Stimulated activated CD8-positive, alpha-beta memory T cell treated with anti-CD3 and anti-CD28 coated beads, Interleukin-12 subunit alpha, Interleukin-12 subunit beta, amount 100 ng/mL, for 4 hours (primary cell): ENCODE data around the gene AHNAK.

Experiments
- DNase-seq: peaks from one replicate; pipeline ENCODE4 v3.0.0-alpha.2; 2020; ENCODE audit warnings: low read depth

AHNAK gene

DNA sequence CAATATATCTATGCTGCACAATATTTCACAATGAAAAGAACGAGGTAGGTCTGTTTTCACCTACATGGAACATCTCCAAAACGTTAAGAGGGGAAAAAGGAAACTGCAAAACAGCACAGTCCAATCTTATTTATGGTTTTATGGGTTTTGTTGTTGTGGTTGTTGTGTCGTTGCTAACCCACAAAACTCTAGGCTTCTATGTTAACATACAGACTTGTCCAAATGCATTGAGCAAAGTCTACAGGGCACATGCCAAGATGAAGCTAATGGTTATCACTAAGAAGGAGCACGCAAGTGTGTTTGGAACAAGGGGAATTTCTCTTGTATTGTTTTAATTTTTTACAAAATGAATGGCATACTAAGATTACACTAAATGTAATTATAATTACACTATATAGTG lies 48.6 kb downstream of the AHNAK start:
- no peak for DNase-seq

DNA sequence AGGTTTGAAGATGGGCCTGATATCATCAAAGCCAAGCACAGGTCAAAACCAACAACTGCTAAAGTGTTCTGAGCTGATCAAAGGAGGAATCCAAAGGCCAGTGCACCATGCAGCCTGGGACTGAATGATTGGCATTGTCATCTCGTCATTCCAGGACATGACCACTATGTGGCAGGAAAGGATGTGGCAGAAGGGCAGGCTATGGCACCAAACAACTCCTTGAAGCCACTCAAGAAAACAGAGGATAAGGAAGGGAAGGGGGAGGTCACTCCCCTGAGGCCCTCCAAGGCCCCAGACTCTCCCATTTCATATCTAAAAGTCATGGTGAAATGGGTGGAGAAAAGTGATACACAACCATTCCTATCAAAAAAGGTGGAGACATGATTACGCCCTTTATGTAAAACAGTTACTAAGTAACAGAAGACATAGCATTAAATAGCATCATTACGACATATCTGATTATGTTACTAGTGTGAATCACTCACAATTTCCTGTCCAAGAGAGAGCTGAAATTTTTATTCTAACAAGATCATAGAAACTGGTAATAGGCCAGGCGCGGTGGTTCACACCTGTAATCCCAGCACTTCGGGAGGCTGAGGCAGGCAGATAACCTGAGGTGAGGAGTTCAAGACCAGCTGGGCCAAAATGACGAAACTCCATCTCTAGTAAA lies 49.3 kb downstream of the AHNAK start:
- no peak for DNase-seq

DNA sequence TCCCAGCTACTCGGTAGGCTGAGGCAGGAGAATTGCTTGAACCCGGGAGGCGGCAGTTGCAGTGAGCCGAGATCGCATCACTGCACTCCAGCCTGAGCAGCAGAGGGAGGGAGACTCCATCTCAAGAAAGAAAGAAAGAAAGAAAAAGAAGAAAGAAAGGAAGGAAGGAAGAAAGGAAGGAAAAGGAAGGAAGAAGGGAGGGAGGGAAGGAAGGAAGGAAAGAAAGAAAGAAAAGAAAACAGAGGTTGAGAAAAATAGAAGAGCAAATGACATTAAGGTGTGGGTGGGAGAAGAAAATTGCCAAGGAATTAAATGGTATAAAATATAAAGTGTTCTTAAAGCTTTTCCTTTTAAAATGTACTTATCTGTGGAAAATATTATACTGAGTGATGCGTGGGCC lies 49.9 kb downstream of the AHNAK start:
- DNase-seq: no peak

DNA sequence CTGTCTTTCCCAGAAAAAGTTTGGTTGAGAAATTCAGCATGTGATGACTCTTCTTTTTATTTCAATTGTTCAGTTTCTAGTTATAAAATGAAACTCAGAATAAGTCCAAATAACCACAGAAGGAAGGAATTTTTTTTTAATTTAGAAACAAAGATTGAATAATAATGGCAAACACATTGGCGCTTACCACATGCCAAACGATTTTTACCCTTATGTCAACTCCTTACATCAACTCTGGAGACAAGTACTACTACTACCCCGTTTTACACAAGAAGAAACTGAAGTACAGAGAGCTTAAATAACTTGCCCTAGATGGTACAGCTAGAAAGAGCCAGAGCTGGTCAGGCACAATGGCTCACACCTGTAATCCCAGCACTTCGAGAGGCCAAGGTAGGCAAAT lies 52.4 kb downstream of the AHNAK start:
- no peak for DNase-seq

DNA sequence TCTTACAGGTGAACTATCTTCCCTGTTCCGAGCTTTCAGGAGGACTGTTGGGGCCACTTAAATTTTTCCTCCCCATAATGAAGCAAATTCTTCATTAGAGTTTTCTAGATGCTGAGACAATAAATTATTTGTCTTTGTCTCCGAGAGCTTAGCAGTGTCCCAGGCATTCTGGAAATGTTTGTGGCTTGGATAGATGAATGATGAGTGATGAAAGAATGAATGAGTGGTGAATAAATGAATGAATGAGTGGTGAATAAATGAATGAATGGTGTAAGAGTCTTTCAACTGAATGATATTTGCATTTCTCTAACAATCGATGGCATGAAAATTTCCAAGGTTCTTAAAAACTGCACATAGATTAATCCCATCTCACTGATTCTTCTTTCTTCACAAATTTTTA lies 52.8 kb downstream of the AHNAK start:
- no peak for DNase-seq

- no peak for DNase-seq
Observed at GRCh38 chr11:62492586-62492985, 54.0 kb downstream of the AHNAK start.

GRCh38 chr11:62491571-62492329 lies 54.9 kb downstream of the AHNAK start:
- no peak for DNase-seq

DNA sequence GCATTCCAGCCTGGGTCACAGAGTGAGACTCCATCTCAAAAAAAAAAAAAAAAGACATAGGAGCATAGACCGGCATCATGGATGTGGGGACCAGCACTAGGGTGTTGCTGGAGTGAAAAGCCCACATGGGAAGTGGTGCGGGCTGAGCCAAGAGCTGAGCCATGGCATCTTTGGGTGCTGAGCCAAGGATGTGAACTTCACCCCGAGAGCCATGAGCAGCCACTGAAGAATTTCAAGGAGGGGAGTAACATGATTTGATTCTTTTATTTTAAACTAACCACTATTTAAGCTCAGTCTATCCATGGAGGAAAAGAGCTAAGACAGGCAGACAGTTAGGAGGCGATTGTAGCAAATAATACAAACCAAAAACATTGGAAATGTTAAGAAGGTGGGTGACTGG lies 57.4 kb downstream of the AHNAK start:
- no peak for DNase-seq

DNA sequence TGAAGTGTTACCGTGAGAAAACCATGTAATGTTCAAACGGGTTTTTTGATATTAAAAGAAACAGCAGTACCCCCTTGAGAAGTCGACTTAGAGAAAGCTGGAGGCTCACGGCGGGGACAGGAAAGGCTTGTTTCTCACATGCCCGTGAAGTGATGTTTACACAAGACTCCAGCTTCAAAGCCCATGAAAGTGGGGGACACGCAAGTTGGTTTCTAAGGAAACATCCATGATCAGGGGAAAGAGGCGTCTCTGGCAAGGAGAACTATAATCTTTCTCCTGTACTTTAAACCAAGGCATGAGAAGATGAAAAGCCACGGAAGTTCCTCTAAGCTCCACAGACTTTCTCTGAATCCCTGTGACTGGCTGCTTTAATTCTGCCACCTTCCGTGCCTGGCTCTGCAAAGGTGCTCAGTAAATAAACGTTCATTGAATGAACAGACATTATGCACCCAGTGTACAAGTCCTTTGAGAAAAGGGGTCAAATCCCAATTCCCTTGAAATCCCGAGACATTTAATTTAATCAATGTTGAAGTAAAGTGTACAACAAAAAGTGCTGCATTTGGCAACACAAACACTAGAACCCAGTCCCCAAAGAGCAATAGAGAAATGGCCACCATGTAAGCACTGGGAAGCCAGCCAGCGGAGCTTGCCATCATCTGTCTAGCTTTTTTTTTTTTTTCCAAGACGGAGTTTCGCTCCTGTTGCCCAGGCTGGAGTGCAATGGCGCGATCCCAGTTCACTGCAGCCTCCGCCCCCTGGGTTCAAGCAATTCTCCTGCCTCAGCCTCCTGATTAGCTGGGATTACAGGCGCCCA lies 58.7 kb downstream of the AHNAK start:
- DNase-seq: no peak

GRCh38 chr11:62487136-62487535 lies 59.5 kb downstream of the AHNAK start:
- no peak for DNase-seq

- DNase-seq: no peak
Observed at GRCh38 chr11:62484352-62484751, 62.3 kb downstream of the AHNAK start.

DNA sequence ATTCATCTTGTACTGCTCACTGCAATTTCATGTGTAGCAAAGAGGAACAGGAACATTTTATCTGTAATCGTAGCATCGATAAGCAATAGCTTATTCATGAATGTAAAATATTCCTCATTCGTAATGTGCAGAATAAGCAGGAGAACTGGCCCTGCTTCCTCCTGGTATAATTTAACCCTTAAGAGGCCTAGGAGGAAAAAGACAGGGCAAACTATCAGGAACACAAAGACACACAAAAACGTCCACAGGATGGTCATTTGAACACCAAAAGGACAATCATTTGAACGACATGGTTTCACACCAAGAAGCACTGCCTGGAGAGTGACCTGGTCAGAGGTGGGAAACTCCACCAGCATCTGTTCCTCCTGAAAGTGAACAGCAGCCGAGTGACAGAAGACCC lies 63.9 kb downstream of the AHNAK start:
- DNase-seq: no peak

DNA sequence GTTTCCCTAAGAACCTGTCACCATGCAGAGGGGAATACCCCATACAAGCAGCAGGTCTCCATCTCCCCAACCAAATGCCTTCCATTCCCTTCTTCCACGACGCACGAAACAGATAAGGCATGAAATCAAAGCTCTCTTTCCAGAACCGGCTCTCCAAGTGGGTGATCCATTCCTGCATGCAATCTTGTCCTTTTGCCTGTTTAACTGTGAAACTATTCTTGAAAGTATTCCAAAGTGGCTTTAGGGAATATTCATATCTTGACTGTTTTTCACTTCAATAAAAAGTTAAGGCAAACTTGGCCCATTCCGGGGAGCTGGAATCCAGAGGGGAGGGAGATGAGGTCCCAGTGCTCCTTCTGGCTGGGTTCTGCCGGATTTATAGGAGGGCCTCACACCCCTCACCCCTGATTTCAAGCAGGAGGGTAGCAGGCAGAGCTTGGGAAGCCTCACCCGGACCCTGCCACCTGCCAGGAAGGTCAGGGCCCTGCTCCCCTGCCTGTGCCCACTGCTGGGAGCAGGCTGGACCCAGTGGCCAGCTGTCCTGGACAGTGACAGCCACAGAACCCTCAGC lies 66.9 kb downstream of the AHNAK start:
- DNase-seq: no peak

GRCh38 chr11:62477927-62478326 lies 68.7 kb downstream of the AHNAK start:
- DNase-seq: no peak

- DNase-seq: no peak
Observed at GRCh38 chr11:62472063-62472884, 74.3 kb downstream of the AHNAK start.

DNA sequence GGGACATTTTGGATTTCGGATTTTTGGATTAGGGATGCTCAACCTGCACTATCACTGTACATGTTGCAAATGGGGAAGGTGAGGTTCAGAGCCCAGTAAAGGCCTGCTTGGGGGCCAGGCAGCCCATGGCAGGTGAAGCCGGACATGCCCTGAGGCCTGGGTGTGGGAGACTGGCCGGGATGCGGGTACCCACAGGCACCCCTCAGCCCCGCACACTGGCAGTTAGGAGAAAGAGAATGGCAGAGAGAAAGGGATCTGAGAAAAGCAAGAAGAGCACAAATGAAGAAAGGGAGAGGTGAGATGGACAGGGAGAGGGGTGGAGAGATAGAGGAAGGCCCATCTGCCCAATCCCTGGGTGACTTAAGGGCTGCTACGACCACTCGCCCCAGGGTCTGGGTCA lies 75.0 kb downstream of the AHNAK start:
- DNase-seq: no peak

- no peak for DNase-seq
Observed at GRCh38 chr11:62468577-62468976, 78.0 kb downstream of the AHNAK start.

DNA sequence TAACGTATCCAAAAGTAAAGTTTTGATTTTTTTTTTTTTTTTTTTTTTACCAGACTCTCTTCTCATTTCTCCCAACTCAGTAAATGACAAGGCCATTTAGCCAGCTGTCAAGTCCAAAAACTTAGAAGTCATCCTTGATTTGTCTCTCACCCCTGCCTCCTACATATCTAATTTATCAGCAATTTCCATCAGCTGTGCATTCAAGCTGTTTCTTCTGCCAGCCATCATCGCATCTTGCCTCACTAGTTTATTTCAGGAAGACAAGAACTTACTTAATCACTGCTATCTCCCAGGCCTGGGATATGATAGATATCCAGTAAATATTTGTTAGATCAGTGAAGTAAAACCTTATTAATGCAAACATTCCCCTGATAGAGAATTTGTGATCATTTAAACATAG lies 80.2 kb downstream of the AHNAK start:
- DNase-seq: no peak

DNA sequence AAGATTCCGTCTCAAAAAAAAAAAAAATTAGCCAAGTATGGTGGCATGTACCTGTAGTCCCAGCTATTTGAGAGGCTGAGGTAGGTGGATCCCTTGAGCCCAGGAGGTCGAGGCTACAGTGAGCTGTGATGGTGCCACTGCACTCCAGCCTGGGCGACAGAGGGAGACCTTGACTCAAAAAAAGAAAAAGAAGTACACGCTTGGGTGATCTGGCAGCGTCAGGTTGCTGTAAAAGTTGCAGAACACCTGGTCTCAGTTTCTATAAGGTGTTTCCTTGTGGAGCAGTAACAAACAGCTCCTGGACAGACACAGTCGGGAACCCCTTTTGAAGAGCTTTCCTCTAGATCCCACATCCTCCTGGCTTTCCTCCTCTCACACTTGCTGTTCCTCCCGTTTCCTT lies 82.0 kb downstream of the AHNAK start:
- DNase-seq: no peak

DNA sequence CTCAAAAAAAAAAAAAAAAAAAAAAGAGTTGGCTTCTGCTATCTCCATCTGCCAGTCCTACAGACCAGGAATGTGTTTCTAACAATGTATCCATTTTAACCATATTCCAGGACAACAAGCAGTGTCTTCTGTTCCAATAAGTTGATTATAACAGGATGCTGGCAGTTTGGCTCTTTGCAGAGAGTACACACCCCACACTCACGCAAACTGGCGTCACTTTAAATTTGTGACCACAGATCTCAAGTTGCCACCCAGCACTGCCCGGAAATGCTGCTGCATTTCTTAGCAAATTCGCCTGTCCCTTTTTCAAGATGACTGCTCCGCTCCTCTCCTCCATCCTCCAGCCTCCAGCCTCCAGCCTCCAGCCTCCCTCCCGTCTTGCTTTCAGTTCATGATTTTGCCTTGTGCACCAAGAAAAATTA lies 83.5 kb downstream of the AHNAK start:
- DNase-seq: no peak

GRCh38 chr11:62462508-62462892 lies 84.1 kb downstream of the AHNAK start:
- DNase-seq: no peak
